ENCODE measurements around the gene ITGA6. TPM values are rescaled to one million over a fixed set of nuclear protein-coding genes. Genes with fewer than 3 reads are reported as not detected.
"Not testable (repeated sequence)": the region's sequence is repeated elsewhere in the genome, so short reads cannot be mapped to it uniquely, and the experiment has no call there.

The ITGA6 gene
- total RNA-seq, 2 experiments from 2014 or later: 5.2 to 5.7 TPM

DNA sequence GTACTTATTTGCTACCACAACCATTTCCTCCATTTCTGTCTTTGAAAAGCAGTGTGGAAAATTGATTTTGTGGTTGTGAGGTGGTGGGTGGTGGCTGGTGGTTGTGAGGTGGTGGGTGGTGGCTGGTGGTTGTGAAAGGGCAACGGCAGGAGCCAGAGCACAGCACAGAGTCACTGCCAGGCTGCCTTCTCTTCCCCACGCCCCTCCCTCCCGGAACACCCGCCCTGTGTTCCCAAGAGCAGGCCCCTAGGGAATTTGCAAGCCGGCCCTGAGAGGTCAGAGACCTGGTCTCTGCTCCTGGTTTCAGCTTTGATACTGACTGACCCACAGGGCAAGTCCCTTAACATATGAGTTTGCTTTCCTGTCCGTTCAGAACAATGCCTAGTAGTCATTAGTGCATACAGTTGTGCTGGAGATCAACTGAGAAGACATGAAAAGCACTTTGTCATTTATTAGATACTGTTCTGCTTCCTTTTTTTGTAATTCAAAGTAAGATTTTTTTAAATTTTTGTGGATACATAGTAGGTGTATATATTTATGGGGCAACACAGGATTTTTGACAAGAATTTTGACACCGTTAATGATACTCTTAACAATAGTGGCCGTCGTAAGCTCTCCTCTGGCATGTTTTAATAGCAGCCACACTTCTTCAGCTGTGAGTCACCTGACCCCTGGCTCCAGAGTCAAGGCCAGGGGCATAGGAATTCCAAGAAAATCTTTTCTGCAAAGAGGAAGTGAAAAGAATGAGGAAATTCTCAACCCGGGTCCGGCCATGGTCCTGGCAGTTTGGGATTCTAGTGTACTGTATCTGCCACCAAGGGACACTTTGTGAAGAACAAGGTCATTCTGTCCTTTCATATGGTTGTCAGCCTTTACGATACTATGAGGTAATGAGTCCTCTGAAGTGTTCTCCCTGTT lies 53.2 kb downstream of the ITGA6 start:
- CTCF ChIA-PET: interaction anchor here (1.3 kb wide), 1 partner anchor 15 kb away, joined by 5 read pairs; no protein-coding TSS in a partner anchor
- POLR2A ChIA-PET: no interaction called here

DNA sequence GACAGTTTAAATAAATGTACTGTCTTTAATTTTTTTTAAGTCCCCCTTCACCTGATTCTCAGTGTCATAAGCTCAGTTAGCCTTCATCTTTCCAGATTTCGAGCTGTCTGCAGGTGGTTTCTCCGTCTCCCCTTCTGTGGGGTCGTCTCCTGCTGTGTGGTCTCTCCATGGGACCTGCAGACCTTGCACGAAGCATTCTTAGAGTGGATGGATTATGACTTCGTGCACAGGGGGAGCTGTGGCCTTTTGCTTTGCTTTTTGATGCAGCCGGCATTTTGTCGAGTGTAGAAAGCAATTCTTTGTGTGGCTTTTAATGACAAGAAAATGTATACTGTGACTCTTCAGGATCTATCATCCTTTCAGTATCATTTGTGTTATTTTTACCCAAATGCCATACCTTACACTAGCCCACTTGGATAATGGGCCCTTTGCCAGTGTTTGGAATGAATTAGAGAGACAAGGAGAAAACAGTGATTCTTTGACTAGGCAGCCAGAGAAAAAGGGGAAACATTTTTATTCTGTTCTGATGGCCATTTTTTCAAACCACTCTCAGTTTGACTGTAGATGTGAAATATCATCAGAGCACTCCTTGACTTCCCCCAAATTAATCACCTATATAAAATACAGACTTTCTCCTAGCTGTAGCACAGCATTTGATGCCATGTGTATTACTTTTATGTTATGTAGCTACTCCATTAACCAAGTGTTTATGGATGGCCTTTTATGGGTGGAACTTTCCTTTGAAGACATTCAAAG lies 54.3 kb downstream of the ITGA6 start:
- CTCF ChIA-PET: interaction anchor here (0.9 to 1.3 kb wide), 2 partner anchors 8 to 16 kb away, joined by 3 to 5 read pairs; no protein-coding TSS in a partner anchor
- POLR2A ChIA-PET: no interaction called here

DNA sequence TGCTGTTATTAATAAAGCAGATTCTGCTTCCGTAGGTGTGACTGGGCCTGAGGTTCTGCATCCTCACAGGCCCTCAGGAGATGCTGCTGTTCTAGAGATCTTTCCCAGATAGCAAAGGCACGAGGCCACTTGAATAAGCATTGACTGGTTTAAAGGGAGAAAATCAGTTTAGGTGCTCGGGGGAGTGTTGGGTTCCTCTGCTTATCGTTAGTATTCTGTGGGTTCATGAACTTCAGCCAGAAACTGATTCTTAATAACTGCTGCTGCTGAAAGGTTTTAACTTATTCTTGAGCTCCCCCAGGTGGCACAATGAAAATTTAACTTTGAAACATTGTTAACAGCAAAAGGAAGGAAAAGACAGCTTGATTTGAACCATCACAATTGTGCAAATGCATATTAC lies 56.9 kb downstream of the ITGA6 start:
- POLR2A ChIA-PET: no interaction called here
- CTCF ChIA-PET: no interaction called here

DNA sequence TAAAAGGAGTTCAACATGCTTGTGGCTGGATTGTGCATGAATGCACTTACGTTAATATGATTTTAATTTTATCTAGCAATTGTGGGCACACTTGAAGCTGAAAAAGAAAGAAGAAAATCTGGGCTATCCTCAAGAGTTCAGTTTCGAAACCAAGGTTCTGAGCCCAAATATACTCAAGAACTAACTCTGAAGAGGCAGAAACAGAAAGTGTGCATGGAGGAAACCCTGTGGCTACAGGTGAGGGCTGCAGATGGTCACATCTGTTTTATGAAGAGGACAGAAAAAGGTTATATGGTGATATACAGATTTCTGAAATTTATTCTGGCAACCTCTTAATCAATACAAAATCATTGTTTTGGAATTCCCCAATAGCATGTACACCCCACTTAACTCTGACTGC lies 57.3 kb downstream of the ITGA6 start:
- ChIA-PET POLR2A (no interaction called here), CTCF (no interaction called here)

DNA sequence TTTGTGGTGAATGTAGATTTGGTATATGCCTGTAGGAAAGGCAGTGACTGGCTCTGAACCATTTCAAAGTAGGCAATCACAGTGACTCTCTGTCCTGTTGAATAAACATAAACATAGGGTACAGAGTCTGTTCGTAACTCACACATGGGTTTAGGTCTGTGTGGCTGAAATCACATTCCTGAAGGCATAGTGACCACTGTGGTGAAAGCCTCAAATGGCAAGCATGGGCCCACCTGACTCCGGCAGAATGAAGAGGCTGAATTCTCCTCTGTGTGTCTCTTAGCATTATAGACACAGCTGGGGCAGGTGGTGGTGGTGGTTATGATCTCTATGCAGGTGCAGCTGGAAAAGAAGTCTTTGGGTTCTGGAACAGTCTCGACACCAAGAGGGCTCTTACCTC lies 61.2 kb downstream of the ITGA6 start:
- POLR2A ChIA-PET: no interaction called here
- CTCF ChIA-PET: no interaction called here

DNA sequence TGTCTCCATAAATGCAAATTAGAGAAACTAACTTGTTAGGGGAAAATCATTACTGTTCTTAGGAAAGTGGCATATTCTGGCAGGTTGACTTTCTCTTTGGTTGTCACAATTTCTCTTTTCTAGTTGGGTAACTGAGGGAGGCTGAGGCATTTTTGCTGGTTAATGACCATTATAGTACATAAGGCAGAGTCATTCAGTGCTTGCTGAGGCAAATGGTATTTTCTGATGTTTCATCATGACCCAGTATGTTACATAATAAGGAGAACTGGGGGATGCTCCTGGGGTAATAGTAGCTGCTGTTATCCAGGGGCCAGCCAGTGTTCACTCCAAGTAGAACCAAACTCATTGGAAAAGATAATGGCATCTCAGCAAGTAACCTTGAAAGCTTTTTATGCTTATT lies 62.3 kb downstream of the ITGA6 start:
- ChIA-PET CTCF (no interaction called here), POLR2A (no interaction called here)

DNA sequence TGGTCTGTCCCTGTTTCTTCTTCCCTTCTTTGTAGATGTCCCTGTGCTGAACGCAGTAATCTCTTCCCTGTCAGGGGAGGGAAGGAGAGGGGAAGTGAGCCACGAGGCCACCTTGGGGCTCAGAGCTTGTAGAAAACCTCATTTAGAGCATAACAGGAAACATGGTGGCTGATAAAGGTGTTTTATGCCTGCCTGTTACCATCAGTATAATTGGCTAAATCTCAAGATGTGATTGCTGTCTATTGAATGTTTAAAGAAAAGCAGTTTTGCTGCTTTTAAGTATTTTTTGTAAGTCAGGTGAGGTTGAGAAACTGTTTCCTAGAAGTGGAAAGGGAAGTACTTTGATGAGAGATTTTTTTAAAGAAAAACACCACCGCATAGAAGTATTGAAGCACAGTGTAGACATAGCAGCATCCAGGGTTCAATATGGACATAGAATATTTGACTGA lies 68.8 kb downstream of the ITGA6 start:
- POLR2A ChIA-PET: no interaction called here
- CTCF ChIA-PET: interaction anchor here (0.6 kb wide), 2 partner anchors 130 to 735 kb away, joined by 3 read pairs; no protein-coding TSS in a partner anchor

DNA sequence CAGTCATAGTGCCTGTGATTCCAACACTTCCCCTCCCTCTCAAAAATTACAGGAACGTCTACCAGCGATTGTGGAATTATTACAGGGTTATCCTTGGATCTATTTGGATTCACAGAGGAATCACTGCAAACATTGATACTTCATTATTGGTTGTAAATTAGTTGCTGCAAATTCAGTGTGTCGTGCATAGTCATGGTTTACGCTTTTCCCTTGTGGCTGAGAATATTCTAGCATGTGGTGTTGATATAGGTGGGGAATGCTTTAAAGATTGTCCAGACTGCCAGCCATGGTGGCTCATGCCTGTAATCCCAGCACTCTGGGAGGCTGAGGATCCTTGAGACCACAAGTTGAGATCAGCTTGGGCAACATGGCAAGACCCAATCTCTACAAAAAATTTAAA lies 79.8 kb downstream of the ITGA6 start:
- POLR2A ChIA-PET: no interaction called here

DNA sequence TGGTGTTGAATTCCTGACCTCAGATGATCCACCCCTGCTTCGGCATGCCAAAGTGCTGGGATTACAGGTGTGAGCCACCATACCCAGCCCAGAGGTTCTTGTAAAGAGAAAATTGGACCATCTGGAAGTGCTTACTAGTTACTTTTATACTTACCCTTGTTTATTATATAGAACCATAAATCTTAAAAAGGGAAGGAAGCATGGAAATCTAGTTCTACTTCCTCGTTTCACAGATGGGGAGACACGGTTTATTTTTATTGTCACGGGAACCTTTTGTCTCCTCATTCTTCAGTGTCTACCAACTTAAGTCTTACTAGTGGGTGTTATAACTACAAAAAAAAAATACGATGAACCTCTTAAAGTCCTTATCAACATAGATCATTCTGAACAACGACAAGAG lies 82.7 kb downstream of the ITGA6 start:
- CTCF ChIA-PET: no interaction called here

More for the DNA sequence above, 79.8 kb downstream of the ITGA6 start:
- CTCF ChIA-PET: no interaction called here

DNA sequence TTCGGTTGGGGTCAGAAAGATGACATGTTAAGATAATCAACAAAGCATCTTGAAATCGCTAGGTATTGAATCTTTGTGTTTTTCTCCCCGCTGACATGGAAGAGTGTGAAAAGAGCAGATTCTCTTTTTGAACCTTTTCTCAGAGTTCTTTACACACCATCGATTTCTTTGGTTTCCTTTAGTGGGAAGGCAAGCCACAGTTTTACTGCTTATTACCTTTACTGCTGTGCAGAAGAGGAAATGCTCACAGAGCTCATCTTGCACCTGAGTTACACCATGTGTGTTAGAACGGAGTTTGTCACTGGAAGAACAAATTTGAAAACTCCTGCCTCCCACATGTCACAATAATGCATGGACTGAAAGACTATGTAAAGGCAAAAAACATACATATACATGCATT lies 83.2 kb downstream of the ITGA6 start:
- CTCF ChIA-PET: no interaction called here

More for the DNA sequence above, 82.7 kb downstream of the ITGA6 start:
- POLR2A ChIA-PET: no interaction called here

DNA sequence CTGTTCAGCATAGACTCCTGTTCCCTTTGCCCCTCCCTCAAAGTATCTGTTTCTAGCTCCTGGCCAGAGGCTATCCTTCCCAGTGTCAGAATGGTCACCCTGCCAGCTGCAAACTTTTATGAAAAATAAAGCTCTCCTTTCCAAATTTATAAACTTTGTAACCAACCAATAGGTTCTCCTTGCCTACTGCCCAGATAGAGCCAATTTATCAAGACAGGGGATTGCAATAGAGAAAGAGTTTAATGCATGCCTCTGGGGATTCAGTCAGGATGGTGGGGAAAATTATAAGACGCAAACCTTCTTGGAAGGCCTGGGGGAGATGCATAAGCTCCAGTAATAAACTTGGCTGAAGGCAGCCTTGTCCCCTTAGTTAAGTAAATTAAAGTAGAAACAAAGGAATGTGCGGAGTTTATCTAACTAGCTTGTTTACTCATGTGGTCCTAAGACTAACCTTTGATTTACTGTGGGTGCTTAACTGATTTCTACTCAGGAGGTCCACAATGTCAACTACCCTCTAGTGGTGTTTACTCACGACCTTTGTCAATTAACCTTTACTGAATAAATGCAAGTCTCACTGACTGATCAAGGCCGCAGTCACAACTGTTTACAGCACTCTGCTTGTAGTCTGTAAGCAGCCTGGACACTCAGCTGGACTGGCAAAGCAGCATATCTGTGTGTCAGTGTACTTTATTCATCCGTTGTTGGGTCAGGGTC lies 85.6 kb downstream of the ITGA6 start:
- CTCF ChIA-PET: interaction anchor here (0.7 kb wide), 1 partner anchor 91 kb away, joined by 4 read pairs; no protein-coding TSS in a partner anchor

More for the DNA sequence above, 83.2 kb downstream of the ITGA6 start:
- POLR2A ChIA-PET: no interaction called here

DNA sequence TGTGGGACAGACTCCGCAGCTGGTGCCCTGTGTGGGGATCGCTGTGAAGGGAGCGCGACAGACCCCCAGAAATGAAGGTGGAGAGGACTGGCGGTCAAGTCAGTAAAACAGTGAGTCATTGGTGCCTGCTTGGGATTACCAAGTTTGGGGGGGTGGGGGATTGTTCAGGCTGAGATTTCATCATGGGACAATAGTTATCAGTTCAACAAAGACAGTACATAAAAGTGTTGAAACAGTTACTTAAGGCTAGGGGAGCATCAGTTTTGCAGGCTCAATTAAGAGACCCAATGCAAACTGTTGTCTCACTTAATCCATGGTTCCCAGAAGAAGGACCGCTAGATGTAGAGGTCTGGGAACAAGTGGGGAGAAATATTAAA lies 86.1 kb downstream of the ITGA6 start:
- ChIA-PET POLR2A (no interaction called here), CTCF (interaction anchor here (0.7 kb wide), 1 partner anchor 92 kb away, joined by 4 read pairs; no protein-coding TSS in a partner anchor)

More for the DNA sequence above, 85.6 kb downstream of the ITGA6 start:
- POLR2A ChIA-PET: no interaction called here

DNA sequence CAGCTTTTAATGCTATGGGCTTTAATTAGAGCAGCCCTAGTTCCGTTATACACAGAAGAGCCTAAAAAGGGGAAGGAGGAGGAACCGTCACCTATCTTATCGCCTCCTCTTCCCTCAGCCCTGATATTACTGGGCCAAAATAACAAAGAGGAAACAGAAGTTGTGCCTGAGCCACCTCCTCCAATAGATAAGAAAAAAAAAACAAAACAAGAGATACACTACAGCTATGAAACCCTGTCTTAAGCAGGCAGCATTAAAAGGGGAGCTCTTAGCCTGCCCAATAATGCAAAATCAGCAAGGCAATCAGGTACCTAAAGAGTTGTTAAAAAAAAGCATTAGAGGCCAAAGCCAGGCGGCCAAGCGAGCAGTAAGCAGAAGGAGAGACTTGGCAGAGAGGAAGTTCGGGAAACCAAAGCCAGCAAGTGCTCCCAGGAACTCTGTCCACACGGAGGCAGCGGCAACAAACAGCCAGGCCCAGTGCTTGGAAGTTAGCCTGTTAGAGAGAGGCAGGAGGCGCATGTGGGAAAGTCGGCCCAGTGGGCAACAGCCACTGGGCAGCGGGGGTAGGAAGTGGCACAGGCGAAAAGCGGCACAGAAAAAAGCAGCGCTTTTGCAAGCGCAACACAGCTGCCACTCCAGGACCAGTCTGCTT lies 86.7 kb downstream of the ITGA6 start:
- CTCF ChIA-PET: no interaction called here

DNA sequence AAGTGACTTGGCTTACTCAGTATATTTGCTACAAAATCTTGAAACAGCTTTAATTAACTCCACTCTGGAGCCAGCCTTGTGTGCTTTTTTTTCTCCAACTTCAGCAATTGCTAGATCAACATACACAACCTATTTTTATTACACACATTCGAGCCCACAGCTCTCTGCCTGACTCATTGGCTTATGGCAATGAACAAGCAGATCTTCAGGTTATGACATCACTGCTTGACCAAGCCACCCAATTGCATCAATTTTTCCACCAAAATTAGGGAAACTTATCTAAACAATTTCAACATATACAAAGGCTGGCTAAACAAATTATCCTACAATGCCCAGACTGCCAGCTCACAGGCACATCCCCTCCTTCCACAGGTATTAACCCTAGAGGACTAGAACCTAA lies 88.9 kb downstream of the ITGA6 start:
- ChIA-PET POLR2A (no interaction called here), CTCF (no interaction called here)

More for the DNA sequence above, 86.7 kb downstream of the ITGA6 start:
- POLR2A ChIA-PET: no interaction called here

DNA sequence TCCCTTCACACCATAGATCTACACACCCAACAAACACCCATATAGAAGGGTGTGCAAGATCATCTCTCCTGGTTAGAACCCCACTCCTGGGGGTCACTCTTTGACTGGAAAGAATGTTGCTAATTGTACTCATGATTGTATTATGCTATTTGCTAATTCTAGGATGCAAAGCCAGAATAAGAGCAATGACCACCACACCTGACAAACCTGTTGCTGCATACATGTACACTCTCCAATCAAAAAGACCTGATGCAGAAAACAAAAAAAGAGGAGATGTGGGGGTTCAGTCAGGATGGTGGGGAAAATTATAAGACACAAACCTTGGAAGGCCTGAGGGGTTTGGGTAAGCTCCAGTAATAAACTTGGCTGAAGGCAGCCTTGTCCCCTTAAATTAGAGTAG lies 91.6 kb downstream of the ITGA6 start:
- ChIA-PET POLR2A (interaction anchor here (0.5 kb wide), 1 partner anchor 397 kb away, joined by 6 read pairs; no protein-coding TSS in a partner anchor), CTCF (no interaction called here)

DNA sequence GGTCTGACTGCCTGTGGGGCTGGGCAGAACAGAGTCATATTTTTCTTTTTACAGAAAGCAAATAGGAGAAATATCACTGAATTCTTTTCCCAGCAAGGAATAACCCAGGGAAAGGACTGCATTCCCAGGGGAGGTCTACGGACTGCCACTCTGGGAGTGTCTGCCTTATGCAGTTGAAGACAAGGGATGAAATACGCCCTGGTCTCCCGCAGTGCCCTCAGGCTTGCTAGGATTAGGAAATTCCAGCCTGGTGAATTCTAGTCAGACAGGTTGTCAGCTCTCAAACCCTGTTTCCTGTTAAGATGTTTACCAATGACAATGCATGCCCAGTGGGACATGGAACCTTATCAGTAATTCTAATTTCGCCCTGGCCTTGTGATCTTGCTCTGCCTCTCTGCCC lies 98.2 kb downstream of the ITGA6 start:
- POLR2A ChIA-PET: no interaction called here
- CTCF ChIA-PET: no interaction called here

DNA sequence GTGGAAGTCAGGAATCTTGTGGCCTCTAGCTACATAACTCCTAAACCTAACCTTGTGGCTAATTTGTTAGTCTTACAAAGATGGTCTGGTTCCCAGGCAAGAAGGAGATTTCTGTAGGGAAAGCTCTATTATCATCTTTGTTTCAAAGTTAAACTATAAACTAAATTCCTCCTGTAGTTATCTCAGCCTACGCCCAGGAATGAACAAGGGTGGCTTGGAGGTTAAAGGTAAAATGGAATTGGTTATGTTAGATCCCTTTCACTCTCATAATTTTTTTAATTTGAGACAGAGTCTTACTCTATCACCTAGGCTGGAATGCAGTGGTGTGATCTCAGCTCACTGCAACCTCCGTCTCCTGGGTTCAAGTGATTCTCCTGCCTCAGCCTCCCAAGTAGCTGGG lies 103.9 kb downstream of the ITGA6 start:
- ChIA-PET POLR2A (no interaction called here), CTCF (no interaction called here)

DNA sequence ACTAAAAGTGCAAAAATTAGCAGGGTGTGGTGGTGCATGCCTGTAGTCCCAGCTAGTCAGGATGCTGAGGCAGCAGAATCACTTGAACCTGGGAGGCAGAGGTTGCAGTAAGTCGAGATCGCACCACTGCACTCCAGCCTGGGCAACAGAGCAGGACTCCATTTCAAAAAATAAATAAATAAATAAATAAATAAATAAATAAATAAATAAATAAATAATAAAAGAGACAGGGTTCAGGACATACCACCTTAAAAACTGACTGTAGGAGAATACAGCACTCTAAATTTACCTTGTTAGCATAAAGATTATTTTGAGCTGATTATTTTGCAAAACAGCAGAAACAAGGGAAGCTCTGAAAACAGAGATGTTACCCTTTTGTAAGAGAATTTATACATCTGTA lies 105.1 kb downstream of the ITGA6 start:
- POLR2A ChIA-PET, CTCF ChIA-PET: not testable (repeated sequence)

DNA sequence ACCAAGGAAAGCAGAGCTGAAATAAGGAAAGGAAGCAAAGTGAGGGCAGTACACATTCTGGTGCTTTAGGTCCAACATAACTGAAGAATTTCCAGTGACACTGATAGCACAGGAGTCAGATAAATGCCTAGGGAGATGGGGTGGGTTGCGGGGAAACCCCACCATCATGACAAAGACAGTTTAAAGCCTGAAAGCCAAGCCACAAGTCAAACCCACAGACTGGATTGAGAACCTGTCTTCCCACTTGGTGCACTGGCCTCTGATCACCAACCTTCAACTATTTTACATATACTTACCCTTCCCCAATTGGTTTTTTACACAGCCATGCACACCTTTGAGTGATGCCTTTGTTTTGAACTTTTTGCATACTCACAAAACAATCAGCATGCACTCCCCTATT lies 106.3 kb downstream of the ITGA6 start:
- POLR2A ChIA-PET: no interaction called here

DNA sequence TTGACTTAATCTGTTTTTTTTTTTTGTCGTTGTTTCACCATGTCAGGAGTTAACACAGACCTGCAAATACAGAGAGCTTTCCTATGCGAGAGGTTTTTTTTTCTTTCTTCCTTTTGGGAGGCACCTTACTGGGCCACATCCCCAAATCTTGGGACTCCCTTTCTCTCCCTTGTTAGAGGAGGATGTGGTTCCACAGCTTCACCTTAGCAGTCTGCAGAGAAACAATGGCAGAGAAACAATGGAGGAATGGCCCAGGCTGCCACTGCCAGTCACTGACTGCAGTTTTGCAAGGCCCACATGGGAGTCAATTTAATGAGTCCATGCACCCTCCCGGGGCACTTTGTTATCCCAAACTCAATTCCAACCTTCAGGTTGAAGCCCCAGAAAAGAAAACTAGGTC lies 107.7 kb downstream of the ITGA6 start:
- POLR2A ChIA-PET: no interaction called here
- CTCF ChIA-PET: no interaction called here

More for the DNA sequence above, 106.3 kb downstream of the ITGA6 start:
- CTCF ChIA-PET: no interaction called here

Data from activated CD8-positive, alpha-beta memory T cell treated with anti-CD3 and anti-CD28 coated beads for 36 hours (primary cell).